Esophagus (tissue), 2 donors: Measurements from ENCODE around the gene NEGR1. TPM values are rescaled to one million over a fixed set of nuclear protein-coding genes. Genes with fewer than 3 reads are reported as not detected.

Experiments
- H3K27ac ChIP-seq, 2 donors: one replicate each; pipeline ENCODE4 v1.5.1; 2013; ENCODE audit warnings: low read depth in 2 of 2, mild to moderate bottlenecking in 2 of 2, inconsistent platforms in 1 of 2, low read length in 1 of 2, moderate library complexity in 1 of 2
- H3K27me3 ChIP-seq, 2 donors: one replicate each; pipeline ENCODE4 v1.6.1; 2013; ENCODE audit warnings: low read length in 2 of 2, control low read depth in 1 of 2, mild to moderate bottlenecking in 1 of 2; ENCODE audit not compliant: insufficient read depth in 2 of 2, control insufficient read depth in 1 of 2
- H3K36me3 ChIP-seq, 2 donors: one replicate each; pipeline ENCODE4 v1.6.1; 2013; ENCODE audit warnings: low read length in 1 of 2; ENCODE audit not compliant: control insufficient read depth in 2 of 2, insufficient read depth in 2 of 2
- H3K4me1 ChIP-seq, 2 donors: one replicate each; pipeline ENCODE4 v1.6.1; 2013; ENCODE audit warnings: low read length in 1 of 2; ENCODE audit not compliant: control insufficient read depth in 2 of 2, insufficient read depth in 2 of 2
- H3K4me3 ChIP-seq, 2 donors: one replicate each; pipeline ENCODE4 v1.5.1; 2013; ENCODE audit warnings: low read length in 2 of 2, mild to moderate bottlenecking in 2 of 2, low read depth in 1 of 2, moderate library complexity in 1 of 2
- H3K9me3 ChIP-seq, 2 donors: one replicate each; pipeline ENCODE4 v1.6.1; 2013; ENCODE audit warnings: mild to moderate bottlenecking in 2 of 2, low read depth in 1 of 2, low read length in 1 of 2, moderate library complexity in 1 of 2; ENCODE audit not compliant: control insufficient read depth in 2 of 2, insufficient read depth in 1 of 2
- WGBS, 2 donors: extraction: QIAGEN DNeasy Blood & Tissue Kit; methylation state at CpG; one replicate each; pipeline ENCODE4 v1.1.7; 2013; 5-methylcytosine and 5-hydroxymethylcytosine counted together
- polyA plus RNA-seq, 2 donors: library from polyadenylated mRNA; stranded (reverse); fragments of 200-250 nt; gene quantifications; one replicate each; pipeline ENCODE4 v1.2.3, GENCODE V29; 2013
- donor health status: healthy with polysubstance abuse.
- donor health status: Bipolar disorder and iron deficiency.

The NEGR1 gene
- polyA plus RNA-seq, 2 donors = 0.59 to 1.4 TPM

DNA sequence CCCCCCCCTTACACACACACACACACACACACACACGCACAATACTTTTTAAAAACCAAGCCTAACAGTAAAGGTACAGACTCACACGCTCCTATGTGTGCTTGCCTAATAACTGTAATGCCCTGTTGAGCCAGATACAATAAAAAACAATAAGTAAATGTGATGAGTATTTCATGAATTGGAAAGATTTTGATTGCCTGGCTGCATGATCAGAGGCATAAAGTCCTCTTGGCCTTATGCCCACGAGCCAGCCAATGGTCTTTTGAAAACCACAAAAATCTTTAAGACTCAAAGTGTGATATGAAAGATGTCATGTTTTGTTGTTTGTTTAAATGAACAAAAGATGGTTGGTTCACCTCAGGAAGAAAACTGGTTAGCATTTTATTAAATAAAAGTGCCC lies 759.6 kb downstream of the NEGR1 start:
- Histone ChIP-seq H3K27me3 (no peaks in the 10 kb centered on the region), H3K36me3 (no peaks in the 10 kb centered on the region), H3K4me3 (no peak overlapping the region), H3K4me1 (no peaks in the 10 kb centered on the region), H3K27ac (no peak overlapping the region), H3K9me3 (no peaks in the 10 kb centered on the region)
- 62 to 64% methylated on average over 3 of the region's 3 CpGs for WGBS, 2 donors

DNA sequence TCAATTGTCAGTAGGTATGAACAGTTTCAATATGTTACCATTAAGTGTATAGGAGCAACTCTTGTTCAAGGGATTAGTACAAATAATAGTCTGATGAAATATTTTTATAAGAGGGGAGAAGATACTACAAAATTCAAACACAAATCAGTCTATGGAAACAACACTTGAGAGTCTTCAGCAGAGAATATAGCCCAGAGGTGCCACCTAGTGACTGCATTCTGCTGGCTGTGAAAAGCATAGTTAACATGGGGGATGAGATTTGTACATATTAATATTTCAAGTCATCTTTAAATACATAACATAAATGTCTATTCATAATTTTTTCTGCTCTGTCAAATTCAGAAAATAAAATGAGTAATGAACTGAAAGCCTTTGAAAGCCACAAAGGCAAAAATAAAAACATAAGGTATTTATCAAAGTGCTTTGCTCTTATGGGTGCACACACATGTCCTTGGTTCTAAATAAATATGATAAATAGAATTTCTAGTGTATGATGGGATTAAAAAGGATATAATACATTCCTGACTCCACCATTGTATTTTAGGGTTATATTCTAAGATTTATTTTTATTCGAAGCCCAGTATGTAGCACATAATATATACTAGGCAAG lies 760.6 kb downstream of the NEGR1 start:
- 79 to 92% methylated on average over 1 of the region's 1 CpG for WGBS, 2 donors

GRCh38 chr1:71511505-71511904 lies 770.8 kb downstream of the NEGR1 start:
- Histone ChIP-seq H3K4me3 (no peak overlapping the region), H3K9me3 (peaks cover 0 to 3% of the 10 kb centered on the region in 2 donors), H3K27me3 (no peaks in the 10 kb centered on the region), H3K27ac (no peak overlapping the region), H3K4me1 (no peaks in the 10 kb centered on the region), H3K36me3 (no peaks in the 10 kb centered on the region)

More for the DNA sequence above, 760.6 kb downstream of the NEGR1 start:
- no peak overlapping the region for H3K27ac ChIP-seq
- H3K4me1 ChIP-seq = no peaks in the 10 kb centered on the region
- no peaks in the 10 kb centered on the region for H3K36me3 ChIP-seq
- no peaks in the 10 kb centered on the region for H3K27me3 ChIP-seq
- no peaks in the 10 kb centered on the region for H3K9me3 ChIP-seq
- no peak overlapping the region for H3K4me3 ChIP-seq

- no peak overlapping the region for H3K27ac ChIP-seq
- H3K4me1 ChIP-seq = no peaks in the 10 kb centered on the region
- WGBS, 2 donors = 78 to 92% methylated on average over 1 of the region's 1 CpG
- no peaks in the 10 kb centered on the region for H3K27me3 ChIP-seq
- no peak overlapping the region for H3K4me3 ChIP-seq
- no peaks in the 10 kb centered on the region for H3K36me3 ChIP-seq
- peaks cover 3% of the 10 kb centered on the region in 2 donors for H3K9me3 ChIP-seq
These were observed 771.6 kb downstream of the NEGR1 start for GRCh38 chr1:71510725-71511124.

DNA sequence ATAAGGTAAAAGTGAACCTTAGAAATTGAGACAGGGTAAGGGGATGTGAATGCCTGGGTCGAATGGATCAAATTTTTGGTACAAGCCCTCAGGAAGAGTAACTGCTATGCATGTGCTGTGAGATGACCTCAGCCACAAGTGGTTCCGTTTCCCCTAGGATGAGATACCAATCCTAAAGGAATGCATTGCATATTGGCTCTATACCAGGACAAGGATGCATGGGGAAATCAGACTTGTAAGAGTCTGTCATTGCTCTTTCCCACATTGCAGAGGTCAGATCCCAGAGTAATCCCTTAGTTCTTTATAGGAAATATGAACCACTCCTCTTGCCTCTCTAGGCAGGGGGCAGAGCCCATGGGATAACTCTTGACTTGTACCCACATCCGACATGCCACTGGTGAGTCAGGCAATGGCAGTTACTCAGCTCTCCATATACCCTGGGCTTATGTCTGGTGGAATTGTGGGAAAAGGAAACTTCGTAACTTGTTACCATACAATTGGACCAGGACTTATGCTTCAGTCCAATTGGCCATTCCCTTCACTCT lies 773.2 kb downstream of the NEGR1 start:
- Histone ChIP-seq H3K27ac (no peak overlapping the region), H3K36me3 (no peaks in the 10 kb centered on the region), H3K4me3 (no peak overlapping the region), H3K4me1 (no peaks in the 10 kb centered on the region), H3K27me3 (no peaks in the 10 kb centered on the region), H3K9me3 (peaks cover 3% of the 10 kb centered on the region in 2 donors)
- WGBS, 2 donors = 81 to 85% methylated on average over 4 of the region's 4 CpGs

DNA sequence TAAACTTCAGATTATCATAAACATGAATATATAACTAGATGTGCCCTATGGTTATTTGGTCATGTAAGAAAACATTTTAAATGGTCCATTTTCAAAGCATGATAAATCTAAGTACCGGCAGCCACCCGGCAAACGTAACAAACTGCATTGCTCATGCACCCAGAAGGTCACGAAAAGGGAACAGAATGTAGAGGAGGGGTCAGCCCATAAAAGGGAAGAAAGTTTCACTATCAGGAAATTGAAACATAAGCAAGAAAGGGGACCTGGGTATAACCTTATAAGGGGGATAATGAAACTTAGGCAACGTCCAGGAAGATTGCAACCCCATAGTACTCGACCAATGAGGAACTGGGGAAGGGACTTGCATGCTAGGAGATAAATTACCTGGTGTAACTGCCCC lies 780.3 kb downstream of the NEGR1 start:
- H3K4me1 ChIP-seq = no peaks in the 10 kb centered on the region
- no peaks in the 10 kb centered on the region for H3K36me3 ChIP-seq
- H3K4me3 ChIP-seq = no peak overlapping the region
- H3K27me3 ChIP-seq = no peaks in the 10 kb centered on the region
- H3K27ac ChIP-seq = no peak overlapping the region
- peaks cover 0 to 5% of the 10 kb centered on the region in 2 donors for H3K9me3 ChIP-seq
- WGBS, 2 donors = 57 to 72% methylated on average over 6 of the region's 6 CpGs

DNA sequence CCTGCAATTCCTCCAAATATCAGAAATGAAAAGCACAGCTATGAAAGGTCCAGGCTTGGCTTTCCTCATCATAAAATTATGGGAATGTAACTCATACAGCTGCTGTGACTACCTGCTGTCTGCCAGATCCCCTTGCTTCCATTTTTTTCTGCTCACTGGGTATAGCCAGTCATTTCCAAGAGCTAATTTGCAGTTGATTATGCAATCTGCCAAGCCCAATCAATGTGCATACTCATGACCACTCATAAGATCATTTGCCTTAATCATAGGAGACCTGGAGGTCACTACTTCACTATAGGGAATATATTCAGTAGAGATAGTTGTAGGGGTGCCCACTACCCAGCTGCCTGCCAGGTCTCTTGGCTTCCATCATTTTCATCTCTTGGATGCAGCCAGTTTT lies 783.8 kb downstream of the NEGR1 start:
- peaks cover 0 to 2% of the 10 kb centered on the region in 2 donors for H3K9me3 ChIP-seq
- no peak overlapping the region for H3K4me3 ChIP-seq
- H3K27me3 ChIP-seq = no peaks in the 10 kb centered on the region

DNA sequence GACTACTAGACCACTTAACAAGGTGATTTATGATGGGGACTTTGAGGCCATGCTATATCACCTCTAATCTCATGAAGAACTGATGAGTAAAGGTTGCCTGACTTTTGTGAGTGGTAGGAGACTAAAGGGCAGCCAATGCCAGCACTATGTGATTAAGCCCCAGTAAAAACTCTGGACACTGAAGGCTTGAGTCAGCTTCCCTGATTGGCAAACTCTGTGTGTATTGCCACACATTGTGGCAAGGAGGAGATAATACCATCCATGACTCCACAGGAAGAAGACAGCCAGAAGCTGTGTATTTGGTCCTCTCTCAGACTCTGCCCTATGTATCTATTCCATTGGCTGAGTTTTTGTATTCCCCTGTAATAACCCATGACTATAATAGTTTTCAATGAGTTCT lies 788.2 kb downstream of the NEGR1 start:
- Histone ChIP-seq H3K27ac (no peak overlapping the region), H3K4me1 (no peaks in the 10 kb centered on the region), H3K27me3 (no peaks in the 10 kb centered on the region), H3K36me3 (no peaks in the 10 kb centered on the region), H3K4me3 (no peak overlapping the region), H3K9me3 (no peaks in the 10 kb centered on the region)

More for the DNA sequence above, 783.8 kb downstream of the NEGR1 start:
- Histone ChIP-seq H3K27ac (no peak overlapping the region), H3K4me1 (no peaks in the 10 kb centered on the region), H3K36me3 (no peaks in the 10 kb centered on the region)

GRCh38 chr1:71492298-71493041 lies 789.9 kb downstream of the NEGR1 start:
- Histone ChIP-seq H3K27ac (no peak overlapping the region), H3K27me3 (no peaks in the 10 kb centered on the region), H3K36me3 (no peaks in the 10 kb centered on the region), H3K4me1 (no peaks in the 10 kb centered on the region), H3K4me3 (no peak overlapping the region), H3K9me3 (no peaks in the 10 kb centered on the region)
- WGBS, 2 donors = 75 to 77% methylated on average over 7 of the region's 7 CpGs

DNA sequence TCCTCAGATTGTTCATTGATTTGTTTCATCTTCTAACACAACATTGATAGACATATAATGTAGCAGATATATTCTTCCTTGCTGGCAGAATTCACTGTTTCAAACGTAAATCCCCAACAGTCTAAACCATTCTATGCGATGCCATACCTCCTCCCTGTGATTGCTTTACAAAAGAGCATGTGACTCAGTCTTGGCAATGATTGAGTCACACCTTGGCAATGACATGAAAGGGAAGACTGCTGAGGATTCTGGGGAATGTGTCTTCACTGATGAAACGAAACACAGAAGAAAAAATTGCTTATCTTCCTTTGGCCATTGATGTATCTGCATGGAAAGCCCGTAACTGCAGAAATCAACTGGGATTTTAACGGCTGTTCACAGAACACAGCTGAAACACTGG lies 791.9 kb downstream of the NEGR1 start:
- Histone ChIP-seq H3K4me3 (no peak overlapping the region), H3K27ac (no peak overlapping the region), H3K4me1 (no peaks in the 10 kb centered on the region), H3K9me3 (no peaks in the 10 kb centered on the region), H3K27me3 (no peaks in the 10 kb centered on the region), H3K36me3 (no peaks in the 10 kb centered on the region)
- 63 to 70% methylated on average over 5 of the region's 5 CpGs for WGBS, 2 donors
